IPS DF 4.7 (cell line): ENCODE data around the gene GPR150.
"Not testable (repeated sequence)": the region's sequence is repeated elsewhere in the genome, so short reads cannot be mapped to it uniquely, and the experiment has no call there.

ENCODE experiments used
- DNase-seq: peaks from one replicate; pipeline ENCODE4 v3.0.0-alpha.2; 2013; ENCODE audit warnings: low spot score; ENCODE audit errors: extremely low read depth

GPR150 gene

GRCh38 chr5:95623706-95624105 is 3.8 kb downstream of the GPR150 start:
- no peak for DNase-seq

- no peak for DNase-seq
Observed at GRCh38 chr5:95624368-95624767, 4.5 kb downstream of the GPR150 start.

- DNase-seq, result no peak
Observed at GRCh38 chr5:95626701-95627100, 6.8 kb downstream of the GPR150 start.

- DNase-seq, result no peak
Observed at GRCh38 chr5:95627971-95628810, 8.3 kb downstream of the GPR150 start.

- no peak for DNase-seq
Observed at GRCh38 chr5:95628933-95629332, 9.0 kb downstream of the GPR150 start.

GRCh38 chr5:95630394-95630917 is 10.6 kb downstream of the GPR150 start:
- DNase-seq, result no peak

- no peak for DNase-seq
Observed at GRCh38 chr5:95631255-95631958, 11.5 kb downstream of the GPR150 start.

GRCh38 chr5:95631991-95632675 is 12.2 kb downstream of the GPR150 start:
- no peak for DNase-seq

GRCh38 chr5:95632942-95633341 is 13.1 kb downstream of the GPR150 start:
- DNase-seq, result not testable (repeated sequence)

- no peak for DNase-seq
Observed at GRCh38 chr5:95633671-95634070, 13.8 kb downstream of the GPR150 start.

GRCh38 chr5:95634081-95634480 is 14.2 kb downstream of the GPR150 start:
- no peak for DNase-seq

GRCh38 chr5:95638632-95639031 is 18.7 kb downstream of the GPR150 start:
- DNase-seq, result no peak

- DNase-seq, result no peak
Observed at GRCh38 chr5:95641741-95642220, 21.9 kb downstream of the GPR150 start.

- DNase-seq, result no peak
Observed at GRCh38 chr5:95643152-95643551, 23.3 kb downstream of the GPR150 start.

- DNase-seq, result no peak
Observed at GRCh38 chr5:95644351-95645042, 24.6 kb downstream of the GPR150 start.

- DNase-seq, result not testable (repeated sequence)
Observed at GRCh38 chr5:95646226-95646568, 26.3 kb downstream of the GPR150 start.

GRCh38 chr5:95646569-95647431 is 26.9 kb downstream of the GPR150 start, which contains the start of gene RFESD:
RFESD (plus strand) TSS chr5:95646777; CDS start chr5:95652272, 5,495 bp downstream.
- peak; percentile 78 for DNase-seq

GRCh38 chr5:95647886-95648860 is 28.3 kb downstream of the GPR150 start:
- no peak for DNase-seq

- no peak for DNase-seq
Observed at GRCh38 chr5:95649274-95649673, 29.4 kb downstream of the GPR150 start.
